IPS DF 19.7 (cell line): Measurements from ENCODE around the gene OR2L13.
"Not testable (repeated sequence)": the region's sequence is repeated elsewhere in the genome, so short reads cannot be mapped to it uniquely, and the experiment has no call there.

ENCODE experiments used
- DNase-seq: peaks from one replicate; pipeline ENCODE4 v3.0.0-alpha.2; 2013; ENCODE audit warnings: low read depth, low spot score

Gene OR2L13, protein sequence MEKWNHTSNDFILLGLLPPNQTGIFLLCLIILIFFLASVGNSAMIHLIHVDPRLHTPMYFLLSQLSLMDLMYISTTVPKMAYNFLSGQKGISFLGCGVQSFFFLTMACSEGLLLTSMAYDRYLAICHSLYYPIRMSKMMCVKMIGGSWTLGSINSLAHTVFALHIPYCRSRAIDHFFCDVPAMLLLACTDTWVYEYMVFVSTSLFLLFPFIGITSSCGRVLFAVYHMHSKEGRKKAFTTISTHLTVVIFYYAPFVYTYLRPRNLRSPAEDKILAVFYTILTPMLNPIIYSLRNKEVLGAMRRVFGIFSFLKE

DNA sequence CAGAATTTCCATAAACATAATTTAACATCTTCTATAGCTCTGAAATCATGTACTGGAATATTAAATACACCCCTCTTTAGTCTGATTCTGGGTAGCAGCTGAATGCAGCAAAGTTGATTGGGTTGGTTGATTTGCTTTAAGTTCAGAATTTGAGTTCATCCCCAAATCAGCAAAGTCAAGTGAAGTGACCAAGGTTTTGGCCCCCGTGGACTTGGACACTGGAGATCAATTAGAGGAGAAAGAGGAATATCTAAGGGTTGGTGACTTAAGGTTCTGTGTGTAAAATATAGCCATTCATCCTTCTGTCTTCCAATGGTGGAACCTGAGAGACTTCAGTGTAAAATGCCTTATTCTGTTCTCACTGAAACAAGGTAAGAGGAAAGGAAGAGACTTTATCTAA lies at the start of gene OR2L13:
Gene OR2L13, plus strand, starts transcription at position 301 of the 400 bp plus-strand sequence. CDS start 4,192 bp downstream, outside the sequence.
- no peak for DNase-seq

- DNase-seq = no peak
Measured at GRCh38 chr1:248045209-248045608, 49.8 kb upstream of the OR2L13 start.

DNA sequence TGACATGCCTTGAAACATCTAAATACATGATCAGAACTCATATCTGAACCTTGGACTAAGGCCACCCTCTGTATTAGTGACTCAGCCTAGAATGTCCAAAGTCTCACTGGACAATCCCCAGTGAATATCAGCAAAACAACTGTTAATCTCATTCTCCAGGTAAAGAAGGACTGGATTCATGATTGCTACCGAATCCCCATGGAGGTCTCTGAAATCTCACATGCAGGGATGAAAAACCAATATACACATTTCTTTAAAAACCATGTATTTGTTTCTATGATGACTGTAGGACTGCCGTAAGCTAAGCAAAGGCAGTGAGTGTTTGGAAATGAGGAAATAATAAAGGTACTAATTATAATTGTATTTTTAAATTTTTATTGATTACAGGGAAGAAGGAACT lies 48.4 kb upstream of the OR2L13 start, which contains the start of gene OR2L3:
Gene OR2L3, plus strand, starts transcription at position 301 of the 400 bp plus-strand sequence. CDS start 13,846 bp downstream, outside the sequence.
- no peak for DNase-seq

GRCh38 chr1:248047008-248047407 lies 48.0 kb upstream of the OR2L13 start:
- no peak for DNase-seq

DNA sequence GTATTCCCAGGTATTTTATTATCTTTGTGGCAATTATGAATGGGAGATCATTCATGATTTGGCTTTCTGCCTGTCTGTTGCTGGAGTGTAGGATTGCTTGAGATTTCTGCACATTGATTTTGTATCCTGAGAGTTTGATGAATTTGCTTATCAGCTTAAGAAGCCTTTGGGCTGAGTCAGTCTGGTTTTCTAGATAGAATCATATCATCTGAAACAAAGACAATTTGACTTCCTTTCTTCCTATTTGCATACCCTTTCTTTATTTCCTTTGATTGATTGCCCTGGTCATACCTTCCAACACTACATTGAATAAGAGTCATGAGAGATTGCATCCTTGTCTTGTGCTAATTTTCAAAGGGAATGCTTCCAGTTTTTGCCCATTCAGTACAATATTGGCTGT lies 40.3 kb upstream of the OR2L13 start:
- no peak for DNase-seq

GRCh38 chr1:248055261-248055660 lies 39.7 kb upstream of the OR2L13 start:
- DNase-seq = no peak

GRCh38 chr1:248065071-248065470 lies 29.9 kb upstream of the OR2L13 start:
- DNase-seq = no peak

DNA sequence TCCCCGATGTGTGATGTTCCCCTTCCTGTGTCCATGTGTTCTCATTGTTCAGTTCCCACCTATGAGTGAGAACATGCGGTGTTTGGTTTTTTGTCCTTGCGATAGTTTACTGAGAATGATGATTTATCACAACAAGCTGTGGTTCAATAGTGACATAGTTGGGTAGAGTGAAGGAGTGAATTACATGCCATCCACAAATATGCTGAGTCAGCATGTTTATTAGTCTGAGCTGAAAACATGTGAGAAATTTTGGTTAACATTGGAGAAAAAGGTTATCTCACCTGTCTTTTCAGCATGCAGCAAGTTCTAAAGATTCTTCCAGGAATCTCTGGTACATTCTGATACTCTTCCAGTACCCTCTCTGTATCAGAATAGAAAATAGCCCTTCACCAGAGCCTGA lies 29.4 kb upstream of the OR2L13 start:
- no peak for DNase-seq

- DNase-seq = not testable (repeated sequence)
Measured at GRCh38 chr1:248083864-248084263, 11.1 kb upstream of the OR2L13 start.

DNA sequence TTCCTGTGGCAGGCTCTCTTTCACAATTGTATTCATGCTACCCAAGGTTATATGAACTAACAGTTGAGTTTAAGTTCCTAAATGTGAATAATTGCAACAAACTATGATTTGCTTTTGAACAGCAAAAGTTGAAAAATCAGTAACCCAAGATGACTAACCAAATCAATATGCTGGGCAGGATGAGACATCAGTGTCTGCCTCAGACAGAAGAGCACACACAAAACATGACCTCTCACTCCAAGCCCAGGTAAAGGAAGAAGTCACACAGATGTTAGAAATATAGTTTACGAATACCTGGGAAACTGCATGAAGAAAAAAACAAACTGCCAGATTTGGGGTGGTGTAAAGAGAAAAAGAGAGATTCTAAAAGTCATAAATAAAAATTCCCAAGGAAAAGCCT lies 3.5 kb downstream of the OR2L13 start:
- DNase-seq = no peak

DNA sequence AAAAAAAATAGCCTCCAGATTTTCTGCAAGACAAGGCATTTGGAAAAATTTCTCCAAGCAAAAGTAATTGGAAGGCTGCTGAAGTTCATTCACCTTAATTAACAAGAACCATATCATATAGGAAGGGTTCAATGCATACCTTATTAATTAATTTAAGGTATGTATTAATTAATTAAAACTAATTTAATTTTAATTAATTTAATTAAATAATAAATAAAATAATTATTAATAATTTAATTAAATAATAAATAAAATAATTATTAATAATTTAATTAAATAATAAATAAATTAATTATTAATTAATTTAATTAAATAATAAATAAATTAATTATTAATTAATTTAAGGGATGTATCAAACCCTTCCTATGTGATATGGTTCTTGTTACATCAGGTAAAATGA lies 7.9 kb downstream of the OR2L13 start:
- no peak for DNase-seq

- no peak for DNase-seq
Measured at GRCh38 chr1:248111157-248111556, 16.2 kb downstream of the OR2L13 start.

DNA sequence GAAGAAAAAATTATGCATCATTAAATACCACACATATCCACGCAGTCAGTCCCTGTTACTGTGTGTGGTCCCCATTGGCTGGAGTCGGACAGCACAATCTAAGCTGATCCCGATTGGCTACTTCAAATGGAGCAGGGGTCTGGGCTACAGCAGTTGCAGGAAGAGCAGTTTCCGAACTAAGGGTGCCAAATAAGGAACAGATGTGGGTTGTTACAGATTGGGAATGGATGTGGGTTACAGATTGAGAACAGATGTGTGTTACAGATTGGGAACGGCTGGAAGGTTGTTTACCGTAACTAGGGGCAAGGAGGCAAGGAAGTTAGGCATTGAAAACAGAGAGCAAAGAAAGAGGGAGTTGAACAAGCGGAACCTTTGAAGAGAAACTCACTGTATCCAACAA lies 19.9 kb downstream of the OR2L13 start:
- no peak for DNase-seq

GRCh38 chr1:248127653-248128052 lies 32.7 kb downstream of the OR2L13 start:
- no peak for DNase-seq

GRCh38 chr1:248136811-248137210 lies 41.8 kb downstream of the OR2L13 start:
- DNase-seq = no peak

GRCh38 chr1:248140846-248141245 lies 45.9 kb downstream of the OR2L13 start:
- DNase-seq = no peak

DNA sequence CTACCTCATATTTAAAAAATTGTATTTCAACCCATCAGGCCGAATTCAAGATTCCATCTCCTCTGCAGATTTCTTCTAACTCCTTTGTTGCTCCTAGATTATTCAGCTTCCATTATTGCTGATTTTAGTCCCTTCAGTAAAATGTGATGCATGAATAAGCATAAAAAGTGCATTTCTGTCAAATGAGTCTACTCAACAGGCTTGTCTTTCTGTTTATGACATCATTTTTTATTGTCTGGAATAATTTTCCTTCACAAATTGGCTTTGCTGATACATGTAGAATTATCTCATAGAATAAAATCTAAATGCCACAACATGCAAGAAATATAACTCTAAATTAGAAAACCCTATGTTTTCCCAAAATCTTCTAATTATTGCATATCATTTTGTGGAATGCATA lies 48.3 kb downstream of the OR2L13 start:
- no peak for DNase-seq

DNA sequence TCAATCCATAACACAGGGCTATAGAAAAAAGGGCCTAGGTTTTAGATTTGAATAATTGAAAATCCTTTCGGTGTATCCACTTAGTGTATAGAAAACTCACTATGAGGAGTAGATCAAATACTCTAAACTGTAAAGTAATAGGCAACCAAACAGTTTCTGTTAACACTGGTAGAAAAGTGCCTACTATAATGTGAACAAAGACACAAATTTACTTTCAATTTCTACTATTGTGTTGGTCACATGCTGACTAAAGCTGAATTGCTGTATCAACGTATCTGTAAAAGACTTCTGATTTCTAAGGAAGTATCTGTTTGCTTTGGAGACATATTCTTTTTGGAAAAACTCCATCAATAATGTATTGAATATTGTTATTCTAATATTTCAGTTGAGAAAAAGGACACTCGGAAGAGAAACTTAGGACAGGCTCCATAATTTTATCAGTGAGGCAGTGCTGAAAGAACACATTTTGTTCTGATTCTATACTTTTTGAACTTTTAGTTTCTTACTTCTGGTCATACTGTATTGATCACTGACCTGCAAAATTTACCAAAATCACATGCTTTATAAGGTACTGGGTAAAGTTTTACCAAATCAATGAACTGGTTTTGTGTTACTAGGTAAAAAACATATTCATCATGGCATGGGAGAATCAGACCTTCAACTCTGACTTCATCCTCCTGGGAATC lies 49.7 kb downstream of the OR2L13 start, which contains the start of gene OR2M5:
Gene OR2M5, plus strand, starts transcription at position 636 of the 686 bp plus-strand sequence. Its CDS starts 0 bp downstream, at position 636.
- no peak for DNase-seq
